ENCODE results near the gene SGTA. TPM values are rescaled to one million over a fixed set of nuclear protein-coding genes. Genes with fewer than 3 reads are reported as not detected.

Gene SGTA
- total and polyA plus RNA-seq, 2 of the 13 experiments (the other 11 are each of a cell fraction or from before 2014, with no cell fraction given): 43.9 to 47.4 TPM

GRCh38 chr19:2822846-2823245, 39.8 kb upstream of the SGTA start:
- no peak for FAIRE-seq
- TF ChIP-seq ZNF580 (CRISPR knock-in tag; IDR thresholded peaks at IDR 0.05; ENCODE audit: borderline replicate concordance, low read depth): no peak
- TF ChIP-seq ZNF20 (CRISPR knock-in tag; IDR thresholded peaks at IDR 0.05): no peak
- no peak for TF ChIP-seq NR1H2 (CRISPR knock-in tag; IDR thresholded peaks at IDR 0.05; ENCODE audit: borderline replicate concordance, low read depth)
- no peak for TF ChIP-seq RNF2 (conservative IDR thresholded peaks at IDR 0.05; ENCODE audit: low read depth)
- TF ChIP-seq ZNF564 (CRISPR knock-in tag; IDR thresholded peaks at IDR 0.05): no peak
- no peak for TF ChIP-seq ZNF362 (CRISPR knock-in tag; IDR thresholded peaks at IDR 0.05; ENCODE audit: borderline replicate concordance)
- no peak for TF ChIP-seq KLF11 (CRISPR knock-in tag; IDR thresholded peaks at IDR 0.05)
- TF ChIP-seq RFX5 (IDR thresholded peaks at IDR 0.05; ENCODE audit: low read depth, low read length): no peak
- no peak for TF ChIP-seq CREB3 (CRISPR knock-in tag; IDR thresholded peaks at IDR 0.05)
- no peak for TF ChIP-seq ZNF496 (CRISPR knock-in tag; IDR thresholded peaks at IDR 0.05; ENCODE audit: insufficient replicate concordance)
- no peak for TF ChIP-seq YEATS2 (CRISPR knock-in tag; IDR thresholded peaks at IDR 0.05; ENCODE audit: borderline replicate concordance)
- no peak for TF ChIP-seq MATR3 (CRISPR knock-in tag; IDR thresholded peaks at IDR 0.05)
- TF ChIP-seq ZNF574 (CRISPR knock-in tag; IDR thresholded peaks at IDR 0.05): no peak
- TF ChIP-seq TMF1 (CRISPR knock-in tag; IDR thresholded peaks at IDR 0.05; ENCODE audit: low read depth): no peak
- TF ChIP-seq POGZ (CRISPR knock-in tag; IDR thresholded peaks at IDR 0.05): no peak
- TF ChIP-seq PAX8 (CRISPR knock-in tag; IDR thresholded peaks at IDR 0.05; ENCODE audit: borderline replicate concordance): no peak
- no peak for TF ChIP-seq MLLT10 (CRISPR knock-in tag; IDR thresholded peaks at IDR 0.05)
- no peak for TF ChIP-seq JUN (CRISPR knock-in tag; IDR thresholded peaks at IDR 0.05)
- ChIA-PET POLR2A (interaction anchor here (0.8 to 3.4 kb wide), 4 partner anchors 15 to 64 kb away, joined by 3 to 9 read pairs (median 4); partner anchors contain the start of gene ZNF556), CTCF (ENCODE audit: low intra/inter-chr PET ratio, low total read pairs) (no interaction called here)
- no peak overlapping the region for H3K4me2 ChIP-seq (ENCODE audit: low read depth, low read length)
- no peak for DNase-seq (ENCODE audit: low spot score)
- H3K36me3 ChIP-seq (replicated peaks in 1 of 2; ENCODE audit: control insufficient read depth in 1 of 2, insufficient read depth in 2 of 2, low read length in 2 of 2): no peaks in the 10 kb centered on the region; a peak in 1 of 5 replicates
- BruUV-seq (replicated peaks): no TSS peak
- no peak overlapping the region for H3K4me3 ChIP-seq (replicated peaks in 1 of 3; ENCODE audit: insufficient read depth in 1 of 3, low read depth in 2 of 3, low read length in 3 of 3)
- in situ Hi-C loops (cut with HindIII; ENCODE audit: extremely low pct_ligation_motif_present, low pct_unique_long_range_greater_than_20kb): no loop called here
- H3K9ac ChIP-seq (ENCODE audit: insufficient read depth, low read depth, low read length): no peak overlapping the region
- H3K79me2 ChIP-seq (ENCODE audit: insufficient read depth, low read length): no peaks in the 10 kb centered on the region
- no peaks in the 10 kb centered on the region for H4K20me1 ChIP-seq (ENCODE audit: insufficient read depth, low read length)
- H3K9me3 ChIP-seq (ENCODE audit: low read length): no peaks in the 10 kb centered on the region
- 89% methylated on average over 2 of the region's 5 CpGs for WGBS (ENCODE audit: low lambda C conversion rate)
- H3K27ac ChIP-seq (ENCODE audit: extremely low read length, insufficient read depth, low read length): no peak overlapping the region
- H3K27me3 ChIP-seq (ENCODE audit: control insufficient read depth in 1 of 2, insufficient read depth in 2 of 2, low read length in 2 of 2): no peaks in the 10 kb centered on the region
- ATAC-seq: no peak
- intact Hi-C loops (cut with micrococcal nuclease; ENCODE audit: unreplicated experiment): no loop called here
- peaks cover 8% of the 10 kb centered on the region for H3K4me1 ChIP-seq (ENCODE audit: insufficient read depth, low read length)
- H2AFZ ChIP-seq (ENCODE audit: low read length): no peak overlapping the region

Measured in HepG2 (cell line).